Activated naive CD4-positive, alpha-beta T cell treated with anti-CD3 and anti-CD28 coated beads, Interleukin-2, amount 10 ng/mL, durations not matched to agents 5 hours and 36 hours (primary cell): ENCODE measurements around the gene FOSB. TPM values are rescaled to one million over a fixed set of nuclear protein-coding genes. Genes with fewer than 3 reads are reported as not detected.

Source experiments
- microRNA-seq: library from miRNA; unstranded; fragments of <30 nt; microRNA quantifications from one replicate; pipeline ENCODE4 v1.2.0, GENCODE V29; 2022; ENCODE audit warnings: borderline microRNAs expressed, borderline replicate concordance
- total RNA-seq, 2 experiments: library from RNA; stranded (reverse); gene quantifications; one replicate each; pipeline ENCODE4 v1.2.3, GENCODE V29; 2021

Gene FOSB
- 1 to 10 TPM; 8.2 to 9.8 TPM for total RNA-seq

GRCh38 chr19:45467456-45468158 lies at the start of gene FOSB:
Gene FOSB, plus strand, starts transcription at chr19:45467996. Its CDS starts 591 bp downstream, at chr19:45468587.

GRCh38 chr19:45423589-45424190 lies 44.1 kb upstream of the FOSB start, which contains the start of gene ERCC1:
Gene ERCC1, minus strand, starts transcription at chr19:45423917. Its CDS starts 543 bp downstream, at chr19:45423374.

DNA sequence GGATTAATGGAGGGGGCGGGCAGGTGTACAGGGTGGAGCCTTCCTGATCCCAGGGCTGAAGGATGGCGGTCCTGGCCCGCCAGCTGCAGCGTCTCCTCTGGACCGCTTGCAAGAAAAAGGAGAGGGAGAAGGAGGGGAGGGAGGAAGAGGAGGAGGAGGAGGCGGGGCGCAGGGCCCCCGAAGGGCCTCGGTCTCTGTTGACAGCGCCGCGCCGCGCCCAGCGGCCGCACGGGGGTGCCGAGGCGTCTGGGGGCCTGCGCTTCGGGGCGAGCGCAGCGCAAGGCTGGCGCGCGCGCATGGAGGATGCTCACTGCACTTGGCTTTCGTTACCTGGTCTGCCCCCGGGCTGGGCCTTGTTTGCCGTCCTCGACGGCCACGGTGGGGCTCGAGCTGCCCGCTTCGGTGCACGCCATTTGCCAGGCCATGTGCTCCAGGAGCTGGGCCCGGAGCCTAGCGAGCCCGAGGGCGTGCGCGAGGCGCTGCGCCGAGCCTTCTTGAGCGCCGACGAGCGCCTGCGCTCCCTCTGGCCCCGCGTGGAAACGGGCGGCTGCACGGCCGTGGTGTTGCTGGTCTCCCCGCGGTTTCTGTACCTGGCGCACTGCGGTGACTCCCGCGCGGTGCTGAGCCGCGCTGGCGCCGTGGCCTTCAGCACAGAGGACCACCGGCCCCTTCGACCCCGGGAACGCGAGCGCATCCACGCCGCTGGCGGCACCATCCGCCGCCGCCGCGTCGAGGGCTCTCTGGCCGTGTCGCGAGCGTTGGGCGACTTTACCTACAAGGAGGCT lies 30.8 kb downstream of the FOSB start, which contains the start of gene PPM1N:
PPM1N (plus strand) TSS at position 33 of the 785 bp plus-strand sequence; CDS start at position 63, 30 bp downstream.

DNA sequence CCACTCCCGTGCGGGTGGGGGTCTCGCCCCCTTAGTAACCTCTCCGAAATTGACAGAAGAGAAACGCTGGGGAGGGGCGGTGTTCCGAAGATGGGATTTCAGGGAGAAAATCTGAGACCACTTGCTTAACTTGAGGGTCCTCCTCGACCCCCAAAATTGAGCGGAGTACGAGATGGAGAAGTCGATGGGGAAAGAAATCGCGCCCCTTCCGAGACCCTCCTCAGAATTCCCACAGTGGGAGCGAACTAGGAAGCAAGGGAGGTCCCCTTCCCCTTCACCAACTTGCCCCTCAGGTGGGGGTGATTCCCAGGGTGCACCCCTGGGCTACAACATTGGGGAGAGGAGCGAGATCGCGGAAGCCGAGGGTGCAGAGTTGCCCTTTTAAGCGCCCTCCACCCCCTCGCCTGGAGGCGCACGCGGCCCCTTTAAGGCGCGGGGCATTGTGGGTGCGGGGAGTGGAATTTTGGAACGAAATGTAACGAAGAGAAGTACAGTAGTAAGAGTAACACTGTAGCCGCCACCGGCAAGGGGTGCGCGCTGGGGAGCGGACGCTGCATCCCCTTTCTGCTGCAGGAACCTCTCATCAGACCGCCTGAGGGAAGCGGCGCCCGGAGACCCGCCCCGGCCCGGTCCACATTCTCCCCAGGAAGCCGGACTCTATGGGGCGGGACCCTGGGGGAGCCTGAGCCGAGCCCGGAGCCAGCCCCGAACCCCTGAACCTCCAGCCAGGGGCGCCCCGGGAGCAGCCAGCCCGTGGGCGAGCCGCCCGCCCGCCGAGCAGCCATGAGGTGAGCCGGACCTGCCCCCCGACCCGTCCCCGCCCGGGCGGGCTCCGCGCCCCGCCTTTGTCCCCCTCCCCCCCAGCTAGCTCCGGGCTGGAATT lies 39.4 kb downstream of the FOSB start, which contains the start of gene VASP:
VASP (plus strand) TSS at position 491 of the 883 bp plus-strand sequence; CDS start at position 784, 293 bp downstream.

Small RNAs within 50 kb of the gene (microRNA-seq; reads per million reads assigned to microRNA genes)
- not detected for gene MIR6088

Other genes with a start within 250 kb of the FOSB start
- not detected for gene EXOC3L2, start 222.6 kb upstream of the FOSB start, total RNA-seq
- 10 to 100 TPM; 22.1 to 25.2 TPM for gene MARK4, start 216.7 kb upstream of the FOSB start, total RNA-seq
- not detected for gene CKM, start 145.1 kb upstream of the FOSB start, total RNA-seq
- gene KLC3, start 127.2 kb upstream of the FOSB start, total RNA-seq: not detected
- 10 to 100 TPM; 22.9 to 24.5 TPM for gene ERCC2, start 97.4 kb upstream of the FOSB start, total RNA-seq
- gene PPP1R13L, start 62.9 kb upstream of the FOSB start, total RNA-seq: 10 to 100 TPM; 18.1 to 24.4 TPM
- 1 to 10 TPM; 6.2 to 6.7 TPM for gene POLR1G, start 61.4 kb upstream of the FOSB start, total RNA-seq
- 10 to 100 TPM; 58.1 to 60.7 TPM for gene ERCC1, start 44.1 kb upstream of the FOSB start, total RNA-seq
- gene RTN2, start 29.1 kb downstream of the FOSB start, total RNA-seq: 1 to 10 TPM; 1.8 TPM
- gene PPM1N, start 30.4 kb downstream of the FOSB start, total RNA-seq: 1 to 10 TPM; 1.4 to 2.6 TPM
- 100 to 1,000 TPM; 156 to 162 TPM for gene VASP, start 39.5 kb downstream of the FOSB start, total RNA-seq
- 10 to 100 TPM; 13.0 to 15.2 TPM for gene OPA3, start 116.8 kb downstream of the FOSB start, total RNA-seq
- not detected for gene GPR4, start 134.2 kb downstream of the FOSB start, total RNA-seq
- gene EML2, start 171.4 kb downstream of the FOSB start, total RNA-seq: 10 to 100 TPM; 94.8 to 97.6 TPM
- 1 to 10 TPM; 4.2 to 4.8 TPM for gene GIPR, start 200.2 kb downstream of the FOSB start, total RNA-seq
- gene SNRPD2, start 224.0 kb downstream of the FOSB start, total RNA-seq: 100 to 1,000 TPM; 575 to 607 TPM
- gene QPCTL, start 224.7 kb downstream of the FOSB start, total RNA-seq: 1 to 10 TPM; 6.7 to 8.4 TPM